ENCODE measurements around the gene PLPP4. TPM values are rescaled to one million over a fixed set of nuclear protein-coding genes. Genes with fewer than 3 reads are reported as not detected.

PLPP4 gene
- total RNA-seq, 1 donor from 2014 or later, result not detected

DNA sequence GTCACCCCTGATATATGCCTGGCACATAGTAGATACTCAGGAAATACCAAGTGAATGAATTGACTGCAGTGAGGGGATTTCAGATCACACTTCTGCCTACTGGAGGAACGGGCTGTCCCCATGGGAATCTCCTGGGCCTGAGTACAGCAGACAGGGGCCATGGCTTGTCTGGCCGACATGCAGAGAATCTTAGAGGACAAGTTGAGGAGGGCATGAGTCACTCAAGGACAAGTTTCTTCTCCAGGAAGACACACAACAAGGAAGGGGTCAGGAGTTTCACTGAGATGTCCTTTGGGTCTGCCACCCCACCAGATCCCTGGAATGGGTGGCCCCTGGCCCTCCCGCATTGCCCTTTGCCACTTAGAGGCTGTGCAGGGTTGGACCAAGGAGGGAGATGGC is 20.7 kb downstream of the PLPP4 start:
- Histone ChIP-seq H3K9me3 (ENCODE audit: low read depth) (no peaks in the 10 kb centered on the region), H3K9ac (no peak overlapping the region), H3K4me3 (no peak overlapping the region), H3K79me2 (ENCODE audit: low read depth) (no peaks in the 10 kb centered on the region), H3K4me2 (no peak overlapping the region), H3K36me3 (no peaks in the 10 kb centered on the region), H2AFZ (replicated peaks) (no peak overlapping the region), H3K4me1 (no peaks in the 10 kb centered on the region), H3K27me3 (no peaks in the 10 kb centered on the region), H4K20me1 (ENCODE audit: low read depth) (no peaks in the 10 kb centered on the region), H3K27ac (no peak overlapping the region), H3F3A (ENCODE audit: low read depth) (no peaks in the 10 kb centered on the region)
- Mint-ChIP-seq H3K9me3 (peaks cover 5% of the 10 kb centered on the region), H3K4me1 (no peaks in the 10 kb centered on the region), H3K27me3 (ENCODE audit: insufficient read depth, low read depth) (peaks cover 2% of the 10 kb centered on the region), H3K36me3 (no peaks in the 10 kb centered on the region), H3K4me3 (no peak overlapping the region), H3K27ac (no peak overlapping the region)
- TF ChIP-seq, protein P1, sequence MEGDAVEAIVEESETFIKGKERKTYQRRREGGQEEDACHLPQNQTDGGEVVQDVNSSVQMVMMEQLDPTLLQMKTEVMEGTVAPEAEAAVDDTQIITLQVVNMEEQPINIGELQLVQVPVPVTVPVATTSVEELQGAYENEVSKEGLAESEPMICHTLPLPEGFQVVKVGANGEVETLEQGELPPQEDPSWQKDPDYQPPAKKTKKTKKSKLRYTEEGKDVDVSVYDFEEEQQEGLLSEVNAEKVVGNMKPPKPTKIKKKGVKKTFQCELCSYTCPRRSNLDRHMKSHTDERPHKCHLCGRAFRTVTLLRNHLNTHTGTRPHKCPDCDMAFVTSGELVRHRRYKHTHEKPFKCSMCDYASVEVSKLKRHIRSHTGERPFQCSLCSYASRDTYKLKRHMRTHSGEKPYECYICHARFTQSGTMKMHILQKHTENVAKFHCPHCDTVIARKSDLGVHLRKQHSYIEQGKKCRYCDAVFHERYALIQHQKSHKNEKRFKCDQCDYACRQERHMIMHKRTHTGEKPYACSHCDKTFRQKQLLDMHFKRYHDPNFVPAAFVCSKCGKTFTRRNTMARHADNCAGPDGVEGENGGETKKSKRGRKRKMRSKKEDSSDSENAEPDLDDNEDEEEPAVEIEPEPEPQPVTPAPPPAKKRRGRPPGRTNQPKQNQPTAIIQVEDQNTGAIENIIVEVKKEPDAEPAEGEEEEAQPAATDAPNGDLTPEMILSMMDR (IDR thresholded peaks at IDR 0.05), result no peak
- TF ChIP-seq EZH2phosphoT487 (IDR thresholded peaks at IDR 0.05) (no peak), EZH2 (IDR thresholded peaks at IDR 0.05) (no peak)
- DNase-seq (ENCODE audit: low spot score), result no peak

DNA sequence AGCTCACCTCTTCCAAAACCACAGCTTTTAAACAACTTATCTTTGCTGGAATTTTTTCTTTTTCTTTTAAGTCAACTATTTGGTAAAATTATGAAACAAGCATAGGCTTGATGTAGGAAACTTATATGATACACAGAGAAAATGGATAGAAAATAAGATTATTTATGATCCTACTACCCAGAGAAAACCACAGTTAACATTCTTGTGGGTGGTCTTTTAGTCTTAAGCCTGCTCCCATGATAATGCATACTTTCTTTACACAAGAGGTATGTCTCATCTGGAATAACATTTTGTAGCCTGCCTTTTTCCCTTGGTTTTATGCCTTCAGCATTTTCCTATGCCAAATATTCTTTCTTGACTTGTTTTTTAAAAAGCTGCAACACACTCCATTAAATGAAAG is 21.4 kb downstream of the PLPP4 start:
- Mint-ChIP-seq H3K36me3 (no peaks in the 10 kb centered on the region), H3K27ac (no peak overlapping the region), H3K9me3 (peaks cover 8% of the 10 kb centered on the region), H3K4me3 (no peak overlapping the region), H3K27me3 (ENCODE audit: insufficient read depth, low read depth) (peaks cover 2% of the 10 kb centered on the region), H3K4me1 (no peaks in the 10 kb centered on the region)
- Histone ChIP-seq H2AFZ (replicated peaks) (no peak overlapping the region), H3K27ac (no peak overlapping the region), H3K4me3 (no peak overlapping the region), H3K79me2 (ENCODE audit: low read depth) (no peaks in the 10 kb centered on the region), H3K9me3 (ENCODE audit: low read depth) (no peaks in the 10 kb centered on the region), H3K4me2 (no peak overlapping the region), H3K9ac (no peak overlapping the region), H3K4me1 (no peaks in the 10 kb centered on the region), H4K20me1 (ENCODE audit: low read depth) (no peaks in the 10 kb centered on the region), H3F3A (ENCODE audit: low read depth) (no peaks in the 10 kb centered on the region), H3K36me3 (no peaks in the 10 kb centered on the region), H3K27me3 (no peaks in the 10 kb centered on the region)
- DNase-seq (ENCODE audit: low spot score), result no peak
- TF ChIP-seq EZH2phosphoT487 (IDR thresholded peaks at IDR 0.05) (no peak), EZH2 (IDR thresholded peaks at IDR 0.05) (no peak)
- TF ChIP-seq, protein P1 (IDR thresholded peaks at IDR 0.05), result no peak

DNA sequence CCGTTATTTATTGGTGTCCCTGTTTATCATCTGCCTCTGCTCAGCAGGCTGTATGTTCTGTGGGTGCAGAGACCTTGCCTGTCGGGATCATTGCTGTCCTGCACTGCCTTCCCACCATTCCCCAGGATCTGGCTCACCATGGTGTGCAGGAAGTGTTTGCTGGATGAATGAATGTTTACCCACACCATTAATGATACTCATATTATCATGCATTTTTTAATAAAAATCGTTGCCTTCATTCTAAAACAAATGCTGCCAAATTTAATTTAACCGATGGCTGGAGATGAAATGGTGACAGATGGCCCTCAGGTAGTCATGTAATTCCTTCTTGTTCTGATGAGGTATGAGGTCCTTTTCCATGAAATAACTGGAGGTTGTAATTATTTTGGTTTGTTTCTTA is 22.5 kb downstream of the PLPP4 start:
- TF ChIP-seq, protein P1 (IDR thresholded peaks at IDR 0.05), result no peak
- no peak for TF ChIP-seq EZH2phosphoT487 (IDR thresholded peaks at IDR 0.05)
- TF ChIP-seq EZH2 (IDR thresholded peaks at IDR 0.05), result no peak
- no peaks in the 10 kb centered on the region for H3K27me3 ChIP-seq
- Mint-ChIP-seq H3K4me1 (no peaks in the 10 kb centered on the region), H3K9me3 (peaks cover 8% of the 10 kb centered on the region), H3K27me3 (ENCODE audit: insufficient read depth, low read depth) (peaks cover 2% of the 10 kb centered on the region), H3K36me3 (no peaks in the 10 kb centered on the region), H3K27ac (no peak overlapping the region), H3K4me3 (no peak overlapping the region)
- H3K4me3 ChIP-seq, result no peak overlapping the region
- H3K9me3 ChIP-seq (ENCODE audit: low read depth), result no peaks in the 10 kb centered on the region
- H2AFZ ChIP-seq (replicated peaks), result no peak overlapping the region
- no peaks in the 10 kb centered on the region for H3F3A ChIP-seq (ENCODE audit: low read depth)
- H3K4me1 ChIP-seq, result no peaks in the 10 kb centered on the region
- H3K27ac ChIP-seq, result no peak overlapping the region
- H4K20me1 ChIP-seq (ENCODE audit: low read depth), result no peaks in the 10 kb centered on the region
- H3K4me2 ChIP-seq, result no peak overlapping the region
- DNase-seq (ENCODE audit: low spot score), result no peak
- H3K9ac ChIP-seq, result no peak overlapping the region
- H3K36me3 ChIP-seq, result no peaks in the 10 kb centered on the region
- H3K79me2 ChIP-seq (ENCODE audit: low read depth), result no peaks in the 10 kb centered on the region
